ELF-1 (cell line): ENCODE measurements around the gene NFATC2.
"Not testable (repeated sequence)": the region's sequence is repeated elsewhere in the genome, so short reads cannot be mapped to it uniquely, and the experiment has no call there.

Experiments used
- DNase-seq: peaks from one replicate; pipeline ENCODE4 v3.0.0-alpha.2; 2016; ENCODE audit warnings: low read depth, low spot score

The NFATC2 gene

DNA sequence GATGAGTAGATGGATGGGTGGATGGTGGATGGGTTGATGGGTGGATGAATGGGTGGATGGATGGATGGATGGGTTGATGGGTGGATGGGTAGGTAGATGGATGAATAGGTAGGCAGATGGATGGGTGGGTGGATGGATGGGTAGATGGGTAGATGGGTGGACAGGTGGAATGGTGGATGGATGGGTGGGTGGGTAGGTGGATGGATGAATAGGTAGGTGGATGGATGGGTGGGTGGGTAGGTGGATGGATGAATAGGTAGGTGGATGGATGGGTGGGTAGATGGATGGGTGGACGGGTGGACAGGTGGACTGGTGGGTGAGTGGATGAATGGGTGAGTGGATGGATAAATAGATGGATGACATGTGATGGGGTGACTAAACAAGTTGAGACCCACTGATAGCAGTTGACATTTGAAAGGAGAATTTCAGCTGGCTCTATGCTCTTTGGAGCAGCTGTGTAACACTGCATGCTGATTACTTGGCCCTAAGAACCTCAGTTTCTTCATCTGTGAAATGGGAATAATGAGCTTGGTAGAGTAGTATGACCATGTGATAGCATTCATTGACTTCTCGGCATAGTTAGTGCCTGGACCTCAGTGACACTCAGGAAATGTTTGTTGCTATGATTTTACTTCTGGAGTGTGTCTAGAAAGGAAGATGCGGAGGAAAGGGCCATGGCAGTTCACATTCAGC lies 184.3 kb downstream of the NFATC2 start:
- no peak for DNase-seq

- DNase-seq = no peak
These were observed 185.0 kb downstream of the NFATC2 start for GRCh38 chr20:51357543-51357942.

DNA sequence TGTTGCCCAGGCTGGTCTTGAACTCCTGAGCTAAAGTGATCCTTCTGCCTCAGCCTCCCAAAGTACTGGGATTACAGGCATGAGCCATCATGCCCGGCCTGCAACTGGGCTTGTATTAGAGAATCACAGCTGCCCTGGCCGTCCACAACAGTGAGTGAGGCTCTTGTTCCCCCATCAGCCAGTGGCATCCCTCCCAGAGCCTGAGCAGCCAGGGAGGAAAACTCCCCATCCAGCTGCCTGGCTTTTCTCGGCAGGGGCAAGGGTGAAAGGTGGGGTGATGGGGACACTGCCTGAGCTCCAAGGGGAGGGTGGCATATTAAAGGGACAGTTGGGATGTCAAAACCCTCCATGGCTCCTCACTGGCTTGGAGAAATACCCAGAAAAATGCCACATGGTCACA lies 185.6 kb downstream of the NFATC2 start:
- DNase-seq = no peak

DNA sequence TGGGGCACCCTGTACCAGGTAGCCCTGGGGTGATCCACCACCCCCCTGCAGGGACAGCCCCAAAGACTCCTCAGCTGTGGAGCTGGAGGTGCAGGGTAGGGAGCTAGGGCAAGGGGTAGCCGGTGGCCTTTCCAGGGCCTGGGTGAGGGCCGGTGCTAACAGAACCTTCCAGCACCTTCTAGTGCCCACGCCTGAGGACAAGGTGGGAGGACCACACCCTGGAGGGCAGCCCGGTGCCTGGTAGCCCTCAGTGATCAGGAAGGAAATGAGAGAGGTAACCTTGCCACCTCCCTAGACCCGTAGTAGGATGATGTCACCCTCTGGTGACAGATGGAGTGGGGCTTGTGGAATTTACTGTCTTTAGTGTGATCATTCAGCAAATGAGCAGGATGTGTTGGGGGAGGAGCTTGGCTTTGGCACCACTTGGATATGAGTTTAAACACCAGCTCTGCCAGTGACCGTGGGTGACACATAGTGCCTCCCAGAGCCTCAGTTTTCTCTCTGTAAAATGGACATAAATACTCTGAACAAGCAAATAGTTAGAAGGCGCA lies 187.7 kb downstream of the NFATC2 start:
- DNase-seq = no peak

DNA sequence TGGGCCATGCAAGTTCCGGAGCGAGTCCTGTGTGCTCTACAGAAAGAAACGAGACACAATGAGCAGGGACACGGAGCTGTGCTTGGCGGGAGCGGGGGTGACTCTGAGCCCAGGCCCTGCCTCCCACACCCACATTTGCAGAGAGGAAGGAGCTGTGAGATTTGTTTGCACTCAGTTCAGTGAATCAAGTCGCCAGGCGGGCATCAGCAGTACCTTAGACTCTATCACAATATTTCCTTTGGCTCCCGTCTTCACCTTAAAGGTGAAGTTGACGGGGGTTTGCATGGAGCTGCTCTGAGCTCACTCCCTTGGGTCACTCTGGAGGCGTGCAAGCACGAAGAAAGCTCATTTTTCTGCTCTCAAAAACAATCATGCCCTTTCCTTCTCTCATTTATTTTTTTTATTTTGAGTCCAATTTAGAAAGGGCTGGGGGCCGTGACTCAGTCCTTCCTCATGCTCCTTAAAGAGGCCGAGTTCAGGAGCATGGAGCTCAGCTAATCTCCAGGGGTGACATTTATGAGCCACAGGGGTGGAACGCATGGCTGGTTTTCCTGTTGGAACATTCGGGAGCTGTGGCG lies 188.2 kb downstream of the NFATC2 start:
- DNase-seq = no peak

GRCh38 chr20:51353491-51353890 lies 189.0 kb downstream of the NFATC2 start:
- no peak for DNase-seq

- no peak for DNase-seq
These were observed 189.7 kb downstream of the NFATC2 start for GRCh38 chr20:51352791-51353190.

- no peak for DNase-seq
These were observed 191.4 kb downstream of the NFATC2 start for GRCh38 chr20:51350941-51351631.

GRCh38 chr20:51348876-51349275 lies 193.6 kb downstream of the NFATC2 start:
- DNase-seq = no peak

GRCh38 chr20:51347831-51348230 lies 194.7 kb downstream of the NFATC2 start:
- no peak for DNase-seq

DNA sequence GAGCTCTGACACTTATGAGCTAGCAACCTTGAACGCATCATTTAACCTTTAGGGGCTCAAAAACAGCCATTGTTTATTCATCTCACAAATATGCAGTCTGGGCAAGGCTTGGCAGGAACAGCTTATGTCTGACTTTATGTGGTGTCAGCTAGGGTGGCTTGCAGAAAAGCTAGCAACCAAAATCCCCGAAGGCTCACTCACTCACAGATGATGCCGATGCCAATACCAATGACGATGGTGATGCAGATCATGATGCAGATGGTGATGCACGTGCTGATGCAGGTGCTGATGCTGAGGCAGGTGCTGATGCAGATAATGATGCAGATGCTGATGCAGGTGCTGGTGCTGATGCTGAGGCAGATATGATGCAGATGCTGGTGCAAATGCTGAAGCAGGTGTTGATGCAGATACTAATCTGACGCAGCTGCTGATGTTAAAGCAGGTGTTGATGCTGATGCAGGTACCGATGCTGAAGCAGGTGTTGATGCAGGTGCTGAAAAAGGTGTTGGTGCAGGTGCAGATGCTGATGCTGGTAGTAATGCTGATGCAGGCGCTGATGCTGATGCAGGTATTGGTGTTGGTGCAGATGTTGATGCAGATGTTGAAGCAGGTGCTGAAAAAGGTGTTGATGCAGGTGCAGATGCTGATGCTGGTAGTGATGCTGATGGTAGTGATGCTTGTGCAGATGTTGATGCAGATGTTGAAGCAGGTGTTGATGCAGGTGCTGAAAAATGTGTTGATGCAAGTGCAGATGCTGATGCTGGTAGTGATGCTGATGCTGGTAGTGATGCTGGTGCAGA lies 195.6 kb downstream of the NFATC2 start:
- no peak for DNase-seq

- no peak for DNase-seq
These were observed 196.9 kb downstream of the NFATC2 start for GRCh38 chr20:51345601-51346101.

- not testable (repeated sequence) for DNase-seq
These were observed 198.7 kb downstream of the NFATC2 start for GRCh38 chr20:51343802-51344201.

DNA sequence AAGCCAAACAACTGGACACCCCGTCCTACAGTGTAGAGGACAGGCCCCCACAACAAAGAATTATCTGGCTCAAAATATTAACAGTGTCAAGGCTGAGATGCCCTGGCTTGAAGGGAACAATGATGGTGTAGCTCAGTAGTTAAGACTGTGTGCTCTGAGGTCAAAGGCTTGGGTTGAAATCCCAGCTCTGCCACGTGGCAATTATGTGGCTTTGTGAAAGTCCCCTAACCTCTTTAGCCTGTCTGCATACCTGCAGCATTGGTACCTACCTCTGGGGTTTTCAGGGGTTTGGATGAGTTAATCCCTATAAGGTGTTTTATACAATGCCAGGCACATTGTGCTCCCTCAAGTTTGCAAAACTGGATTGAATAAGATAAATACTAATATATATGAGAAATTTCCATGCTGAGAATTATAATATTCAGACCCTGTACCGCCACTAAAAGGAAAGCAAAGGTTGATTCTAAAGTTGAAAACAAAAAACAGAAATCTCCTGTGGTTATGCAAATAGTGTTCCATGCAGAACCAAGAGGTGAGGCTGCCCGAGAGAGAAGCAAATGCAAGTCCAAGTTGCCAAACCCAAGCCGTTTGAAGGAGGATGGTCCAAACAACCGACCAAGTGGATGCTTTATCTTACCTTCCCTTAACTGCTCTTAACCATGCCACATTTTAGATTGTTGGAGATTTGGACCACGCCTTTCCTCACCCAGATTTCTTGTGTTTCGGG lies 199.8 kb downstream of the NFATC2 start:
- no peak for DNase-seq

- DNase-seq = no peak
These were observed 200.9 kb downstream of the NFATC2 start for GRCh38 chr20:51341581-51341980.

GRCh38 chr20:51340451-51340840 lies 202.1 kb downstream of the NFATC2 start:
- DNase-seq = no peak

DNA sequence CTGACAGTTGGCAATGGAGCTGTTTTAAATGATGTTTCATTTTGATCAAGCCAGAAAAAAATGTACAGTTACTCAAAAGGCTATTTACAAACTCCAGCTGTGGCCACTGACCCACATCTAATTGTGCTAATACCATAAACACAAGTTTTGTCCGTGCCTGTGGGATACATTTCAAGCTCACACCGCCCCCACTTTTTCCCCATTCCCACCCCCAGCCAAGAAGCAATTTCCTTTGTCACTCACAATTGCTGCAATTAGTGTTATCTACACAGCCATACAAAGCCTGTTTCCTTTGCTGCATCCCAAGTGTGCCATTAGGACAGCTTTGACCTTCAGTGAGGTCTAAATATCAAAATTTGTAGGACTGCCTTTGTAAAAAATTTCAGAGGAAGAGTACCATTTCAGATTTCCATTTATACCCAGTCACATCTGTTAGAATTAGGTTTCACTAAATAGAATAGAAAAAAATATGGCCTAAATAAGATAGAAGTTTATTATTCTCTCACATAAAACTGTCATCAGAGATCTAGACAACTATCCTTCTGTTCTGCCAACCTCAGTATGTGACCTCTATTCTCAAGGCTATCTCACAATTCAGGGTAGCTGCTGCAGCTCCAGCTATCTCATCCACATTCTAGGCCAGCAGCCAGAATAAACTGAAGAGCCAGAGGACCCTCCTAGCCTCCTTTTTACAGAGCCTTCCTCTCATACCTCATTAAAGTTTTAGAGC lies 202.6 kb downstream of the NFATC2 start:
- DNase-seq = no peak

GRCh38 chr20:51338692-51339440 lies 203.7 kb downstream of the NFATC2 start:
- no peak for DNase-seq

DNA sequence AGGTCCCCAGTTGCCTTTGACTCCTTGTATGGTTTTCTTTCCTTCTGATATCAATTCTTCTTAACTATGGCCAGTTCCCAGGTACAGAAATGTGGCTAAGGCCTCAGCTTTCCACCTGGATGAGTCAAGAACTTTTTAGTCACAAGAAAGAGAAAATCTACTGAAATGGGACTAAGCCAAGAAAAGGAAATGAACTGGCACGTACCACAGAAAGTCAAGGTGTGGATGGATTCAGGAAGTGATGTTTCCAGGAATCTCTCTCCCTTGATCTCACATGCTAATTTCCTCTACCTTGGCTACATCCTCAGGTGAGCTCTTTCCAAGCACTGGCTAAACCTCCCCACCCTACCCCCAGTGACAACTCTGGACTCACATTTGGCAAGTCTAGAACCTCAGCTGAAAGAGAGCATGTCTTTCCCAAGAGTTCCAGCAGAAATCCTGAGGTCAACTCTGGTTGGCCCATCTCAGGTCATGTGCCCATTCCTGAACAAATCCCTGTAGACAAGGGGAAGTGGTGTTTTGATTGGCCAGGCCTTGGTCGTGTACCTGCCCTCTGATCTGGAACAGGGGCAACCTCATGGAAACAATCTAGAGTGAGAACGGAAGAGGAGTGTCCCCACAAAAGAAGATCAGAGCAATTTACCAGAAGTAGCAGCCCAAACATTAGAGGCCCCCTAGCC lies 205.3 kb downstream of the NFATC2 start:
- no peak for DNase-seq
